Stimulated activated CD8-positive, alpha-beta memory T cell treated with anti-CD3 and anti-CD28 coated beads, Interleukin-4, amount 100 ng/mL, for 48 hours (primary cell): Measurements from ENCODE around the gene TMEM220.
"Not testable (repeated sequence)": the region's sequence is repeated elsewhere in the genome, so short reads cannot be mapped to it uniquely, and the experiment has no call there.

ENCODE experiments used
- DNase-seq: peaks from one replicate; pipeline ENCODE4 v3.0.0-alpha.2; 2020

TMEM220 gene

GRCh38 chr17:10754861-10755591, 25.2 kb upstream of the TMEM220 start:
- DNase-seq, result no peak

GRCh38 chr17:10754109-10754508, 24.3 kb upstream of the TMEM220 start:
- peak; percentile 56 for DNase-seq

- no peak for DNase-seq
Observed at GRCh38 chr17:10752696-10753095, 22.9 kb upstream of the TMEM220 start.

GRCh38 chr17:10751563-10751962, 21.7 kb upstream of the TMEM220 start:
- no peak for DNase-seq

- DNase-seq, result no peak
Observed at GRCh38 chr17:10750210-10750609, 20.4 kb upstream of the TMEM220 start.

- no peak for DNase-seq
Observed at GRCh38 chr17:10748531-10749181, 18.8 kb upstream of the TMEM220 start.

GRCh38 chr17:10745231-10745630, 15.4 kb upstream of the TMEM220 start:
- DNase-seq, result no peak

- DNase-seq, result no peak
Observed at GRCh38 chr17:10744501-10745000, 14.7 kb upstream of the TMEM220 start.

- no peak for DNase-seq
Observed at GRCh38 chr17:10743316-10744009, 13.6 kb upstream of the TMEM220 start.

- DNase-seq, result no peak
Observed at GRCh38 chr17:10742431-10742830, 12.6 kb upstream of the TMEM220 start.

GRCh38 chr17:10741416-10742135, 11.8 kb upstream of the TMEM220 start:
- DNase-seq, result no peak

GRCh38 chr17:10739386-10739785, 9.6 kb upstream of the TMEM220 start:
- no peak for DNase-seq

GRCh38 chr17:10738521-10739258, 8.9 kb upstream of the TMEM220 start:
- DNase-seq, result no peak

GRCh38 chr17:10737736-10738135, 7.9 kb upstream of the TMEM220 start:
- no peak for DNase-seq

GRCh38 chr17:10737168-10737622, 7.4 kb upstream of the TMEM220 start:
- DNase-seq, result peak; percentile 45

- no peak for DNase-seq
Observed at GRCh38 chr17:10735821-10736220, 6.0 kb upstream of the TMEM220 start.

GRCh38 chr17:10735251-10735650, 5.4 kb upstream of the TMEM220 start:
- no peak for DNase-seq

GRCh38 chr17:10733666-10734065, 3.8 kb upstream of the TMEM220 start:
- no peak for DNase-seq

GRCh38 chr17:10732121-10732520, 2.3 kb upstream of the TMEM220 start:
- not testable (repeated sequence) for DNase-seq

GRCh38 chr17:10731408-10731879, 1.6 kb upstream of the TMEM220 start:
- no peak for DNase-seq

GRCh38 chr17:10730247-10730646, 424 bp upstream of the TMEM220 start:
- peak; percentile 37 for DNase-seq

GRCh38 chr17:10728331-10728892, 1.4 kb downstream of the TMEM220 start:
- no peak for DNase-seq
